Measurements from ENCODE around the gene PCDH12.

The PCDH12 gene

DNA sequence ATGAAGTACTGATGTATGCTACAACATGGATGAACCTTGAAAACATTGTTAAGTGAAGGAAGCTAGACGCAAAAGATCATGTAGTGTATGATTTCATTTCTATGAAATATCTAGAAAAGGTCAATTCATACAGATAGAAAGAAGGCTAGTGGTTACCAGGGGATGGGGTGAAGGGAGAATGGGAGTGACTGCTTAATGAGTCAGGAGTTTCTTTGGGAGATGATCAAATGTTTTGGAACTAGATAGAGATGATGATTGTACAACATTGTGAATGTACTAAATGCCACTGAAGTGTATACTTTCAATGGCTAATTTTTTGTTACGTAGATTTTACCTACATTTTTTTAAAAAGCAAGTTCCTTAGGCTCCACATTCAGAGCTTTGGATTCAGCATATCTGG, 49.2 kb downstream of the PCDH12 start:
- DNase-seq (ENCODE audit: low spot score), result peak; percentile 6

DNA sequence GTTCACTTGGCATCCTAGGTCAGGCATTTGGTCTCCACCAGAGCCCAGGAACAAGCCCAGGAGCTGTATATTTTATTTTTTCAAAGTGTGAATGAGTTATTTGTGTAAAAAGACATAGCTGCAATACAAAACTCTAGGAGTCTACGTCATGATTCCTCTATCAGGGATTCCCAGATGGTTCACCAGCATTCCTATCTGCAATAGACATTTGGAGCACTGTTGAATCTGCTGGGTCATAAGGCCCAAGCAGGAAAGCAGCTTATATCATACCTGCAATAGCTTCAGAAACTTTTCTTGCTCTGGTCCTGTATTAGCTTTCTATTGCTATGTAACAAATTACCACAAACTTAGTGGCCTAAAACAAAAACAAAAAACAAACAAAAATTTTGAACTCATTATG, 51.0 kb downstream of the PCDH12 start:
- no peak for DNase-seq (ENCODE audit: low spot score)

DNA sequence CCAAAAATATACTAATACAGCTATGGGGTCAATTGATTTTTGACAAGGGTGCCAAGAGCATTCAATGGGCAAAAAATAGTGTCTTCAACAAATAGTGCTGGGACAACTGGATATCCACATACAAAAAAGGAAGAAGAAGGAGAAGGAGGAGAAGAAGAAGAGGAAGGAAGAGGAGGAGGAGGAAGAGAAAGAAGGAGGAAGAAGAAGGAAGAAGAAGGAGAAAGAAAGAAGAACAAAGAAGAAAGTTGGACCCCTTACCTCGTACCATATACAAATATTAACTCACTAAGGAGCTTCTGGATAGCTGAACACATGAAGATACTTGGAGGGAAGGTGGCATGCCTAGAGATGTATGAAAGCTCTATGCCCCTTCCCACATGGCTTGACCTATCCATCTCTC, 51.5 kb downstream of the PCDH12 start:
- no peak for DNase-seq (ENCODE audit: low spot score)

DNA sequence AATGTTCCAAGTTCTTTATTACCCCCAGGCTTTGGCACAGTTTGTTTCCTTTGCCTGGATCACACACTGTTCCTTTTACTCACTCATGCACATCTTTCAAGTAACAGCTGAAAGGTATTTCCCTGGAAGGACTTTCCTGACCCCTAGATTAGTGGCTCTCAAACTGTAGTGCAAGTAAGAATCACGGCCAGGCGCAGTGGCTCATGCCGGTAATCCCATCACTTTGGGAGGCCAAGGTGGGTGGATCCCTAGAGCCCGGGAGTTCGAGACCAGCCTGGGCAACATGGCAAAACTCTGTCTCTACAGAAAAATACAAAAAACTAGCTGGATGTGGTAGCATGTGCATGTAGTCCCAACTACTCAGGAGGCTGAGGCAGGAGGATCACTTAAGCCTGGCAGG, 53.5 kb downstream of the PCDH12 start:
- no peak for DNase-seq (ENCODE audit: low spot score)

DNA sequence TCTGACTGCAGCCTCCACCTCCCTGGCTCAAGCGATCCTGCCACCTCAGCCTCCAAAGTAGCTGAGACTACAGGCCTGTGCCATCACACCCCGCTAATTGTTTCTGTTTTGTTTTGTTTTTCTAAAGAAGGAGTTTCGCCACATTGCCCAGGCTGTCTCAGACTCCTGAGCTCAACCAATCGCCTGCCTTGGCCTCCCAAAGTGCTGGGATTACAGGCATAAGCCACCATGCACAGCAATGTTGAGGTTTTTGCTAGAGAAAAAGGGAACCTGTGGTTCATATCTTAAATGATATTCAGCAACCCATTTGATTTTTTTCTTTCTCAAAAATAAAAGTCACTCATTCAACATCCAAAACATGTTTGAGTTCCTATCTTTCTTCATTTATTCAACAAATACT, 54.7 kb downstream of the PCDH12 start:
- no peak for DNase-seq (ENCODE audit: low spot score)

DNA sequence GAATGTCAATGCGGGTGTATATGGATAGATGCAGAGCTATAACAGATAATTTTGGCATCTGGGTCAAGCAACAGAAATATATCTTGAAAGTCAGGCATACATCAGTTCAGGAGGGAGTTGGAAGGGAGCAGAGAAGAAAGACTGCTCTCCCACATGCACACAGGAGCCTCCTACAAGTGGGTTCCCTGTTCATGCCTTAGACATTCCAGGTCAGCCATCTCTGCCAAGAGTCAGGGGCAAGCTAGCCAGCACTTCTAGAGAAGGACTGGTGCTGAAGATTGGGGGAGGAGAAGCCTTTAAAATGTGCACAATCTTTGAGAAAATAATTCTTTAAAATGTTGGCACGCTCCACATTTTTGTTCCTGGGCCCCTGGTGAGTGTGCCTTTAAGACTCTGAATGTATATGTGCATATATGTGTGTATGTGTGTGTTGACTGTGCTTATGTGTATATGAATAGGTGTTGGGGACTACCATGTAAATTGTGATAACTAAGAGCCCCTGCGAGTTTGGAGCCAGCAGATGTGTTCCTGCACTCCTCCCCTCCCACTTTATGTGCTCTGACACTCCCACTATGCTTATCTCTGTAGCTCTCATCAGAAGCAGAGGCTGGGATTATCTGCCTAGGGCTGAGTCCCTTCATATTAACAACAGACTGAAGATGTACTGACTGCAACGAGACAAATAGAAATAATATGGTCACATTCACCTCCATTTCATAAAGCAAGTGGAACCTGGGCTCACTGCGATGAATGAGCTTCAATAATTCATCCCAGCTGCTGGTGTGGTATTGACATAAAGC, 55.8 kb downstream of the PCDH12 start:
- no peak for DNase-seq (ENCODE audit: low spot score)

DNA sequence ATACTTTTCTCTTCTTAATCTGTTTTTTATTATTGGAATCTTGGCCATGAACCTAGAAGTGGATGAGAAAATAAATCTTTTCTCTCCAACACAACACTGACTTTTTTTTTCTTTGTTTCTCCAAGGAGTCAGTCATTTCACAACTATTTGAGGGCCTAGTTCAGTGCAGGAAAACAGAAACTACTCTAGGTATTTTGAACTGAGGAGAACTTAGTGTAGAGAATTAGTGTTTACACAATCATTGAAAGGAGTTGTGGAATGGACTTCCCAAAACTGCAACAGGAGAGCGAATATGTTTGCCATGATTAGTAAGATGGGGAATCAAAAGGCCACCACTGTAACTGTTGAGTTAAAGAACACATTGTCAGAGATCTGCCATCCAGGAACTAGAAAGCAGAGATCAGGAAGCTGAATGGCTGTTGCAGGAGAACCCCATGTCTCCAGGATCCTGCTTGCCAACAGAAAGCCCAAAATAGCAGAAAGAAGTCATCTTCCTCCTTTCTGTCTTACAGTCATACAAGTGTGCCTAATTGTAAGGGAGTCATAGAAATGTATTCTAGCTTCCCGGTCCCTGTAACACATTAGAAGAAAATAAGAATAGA, 59.5 kb downstream of the PCDH12 start:
- DNase-seq (ENCODE audit: low spot score), result no peak

DNA sequence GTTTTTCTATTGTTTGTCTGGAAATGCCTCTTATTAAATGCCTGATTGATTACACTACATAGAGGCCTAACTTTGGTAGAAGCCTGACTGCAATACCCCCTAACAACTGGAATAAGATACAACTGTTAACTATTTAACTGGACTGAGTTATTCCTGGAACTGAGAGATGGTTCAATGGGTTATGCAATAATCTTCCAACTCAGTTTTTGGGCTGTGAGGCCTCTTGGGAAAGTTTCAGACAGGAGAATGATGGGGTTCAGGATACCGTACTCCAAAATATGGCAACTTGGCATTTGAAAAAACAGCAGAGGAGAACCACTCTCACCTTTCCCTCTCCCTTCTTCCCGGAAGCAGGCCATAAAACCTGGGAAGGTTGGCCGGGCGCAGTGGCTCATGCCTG, 60.6 kb downstream of the PCDH12 start:
- no peak for DNase-seq (ENCODE audit: low spot score)

Data from kidney tubule cell (primary cell).